HG03558 (cell line): ENCODE measurements around the gene APOBEC3B.
"Not testable (repeated sequence)": the region's sequence is repeated elsewhere in the genome, so short reads cannot be mapped to it uniquely, and the experiment has no call there.

ENCODE experiments used
- ATAC-seq: cut with Tn5 transposase; IDR thresholded peaks from one replicate; pipeline ENCODE4 v1.9.1; 2021; ENCODE audit warnings: moderate number of reproducible peaks; ENCODE audit not compliant: unreplicated experiment; ENCODE audit errors: extremely low read depth

The APOBEC3B gene

DNA sequence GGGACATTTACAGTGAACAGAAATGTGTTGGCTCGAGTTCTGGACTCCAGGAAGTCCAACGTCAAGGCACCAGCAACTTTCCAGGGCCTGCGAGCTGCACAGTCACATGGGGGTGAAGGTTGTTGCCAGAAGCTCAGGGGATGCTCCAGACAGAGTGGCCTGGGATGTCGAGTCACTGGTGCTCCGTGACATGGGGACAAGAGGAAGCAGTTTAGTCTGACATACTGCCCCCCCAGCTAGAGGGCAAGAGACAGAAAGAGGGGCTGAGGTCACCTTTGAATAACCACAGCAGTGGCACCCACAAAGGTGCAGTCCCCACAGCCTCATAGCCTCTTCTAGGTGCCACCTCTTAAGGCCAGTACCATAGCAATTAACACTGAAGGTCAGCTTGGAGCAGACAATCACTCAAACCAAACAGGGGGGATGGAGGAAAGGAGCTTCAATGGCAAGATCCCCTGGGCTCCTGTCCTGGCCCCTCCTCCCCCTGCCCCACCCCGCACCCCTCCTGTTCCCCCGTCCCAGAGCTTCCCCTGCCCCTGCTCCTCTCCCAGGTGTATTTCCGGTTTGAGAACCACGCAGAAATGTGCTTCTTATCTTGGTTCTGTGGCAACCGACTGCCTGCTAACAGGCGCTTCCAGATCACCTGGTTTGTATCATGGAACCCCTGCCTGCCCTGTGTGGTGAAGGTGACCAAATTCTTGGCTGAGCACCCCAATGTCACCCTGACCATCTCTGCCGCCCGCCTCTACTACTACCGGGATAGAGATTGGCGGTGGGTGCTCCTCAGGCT, 42.6 kb downstream of the APOBEC3B start:
- no peak for ATAC-seq

DNA sequence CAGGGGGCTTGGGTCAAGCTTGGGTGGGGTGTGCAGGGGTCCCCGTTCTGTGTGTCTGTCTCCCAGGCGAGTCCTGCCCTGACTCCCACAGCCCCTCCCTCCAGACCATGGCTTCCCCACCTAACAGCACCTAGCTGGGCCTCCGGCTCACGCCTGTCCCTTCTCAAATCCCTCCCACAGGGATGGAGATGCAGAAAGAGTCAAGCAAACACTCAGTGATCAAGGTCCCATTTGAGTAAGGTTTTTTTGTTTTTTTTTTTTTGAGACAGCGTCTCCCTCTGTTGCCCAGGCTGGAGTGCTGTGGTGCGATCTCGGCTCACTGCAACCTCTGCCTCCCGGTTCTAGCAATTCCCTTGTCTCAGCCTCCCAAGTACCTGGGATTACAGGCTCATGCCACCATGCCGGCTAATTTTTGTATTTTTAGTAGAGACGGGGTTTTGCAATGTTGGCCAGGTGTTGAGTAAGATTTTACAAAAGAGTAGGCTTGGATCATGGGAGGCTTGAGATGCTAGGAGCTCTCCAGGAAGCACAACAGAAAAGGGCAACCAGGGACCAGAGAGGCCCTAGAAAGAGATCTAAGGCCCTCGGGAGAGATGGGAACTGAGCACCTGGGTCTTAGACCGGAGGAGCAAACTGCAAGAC, 44.5 kb downstream of the APOBEC3B start:
- no peak for ATAC-seq

DNA sequence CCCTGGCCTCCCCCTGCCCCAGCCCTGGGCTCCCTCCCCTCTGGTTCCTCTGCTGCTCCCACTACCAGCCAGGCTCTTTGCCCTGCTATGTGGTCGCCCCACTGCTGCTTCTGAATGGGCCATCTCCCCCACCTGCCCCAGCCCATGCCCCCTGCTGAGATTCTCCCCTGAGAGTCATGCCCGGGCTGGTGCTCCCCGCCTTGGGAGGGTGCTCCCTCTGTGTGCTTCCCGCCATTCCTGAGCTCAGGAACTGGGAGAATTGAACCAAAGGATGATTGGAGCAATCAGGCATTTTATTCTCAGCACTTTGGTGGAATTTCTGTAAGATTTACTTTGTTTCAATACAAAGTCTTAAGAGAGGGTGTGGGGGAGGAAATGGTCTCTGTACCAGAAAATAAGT, 45.6 kb downstream of the APOBEC3B start:
- no peak for ATAC-seq

DNA sequence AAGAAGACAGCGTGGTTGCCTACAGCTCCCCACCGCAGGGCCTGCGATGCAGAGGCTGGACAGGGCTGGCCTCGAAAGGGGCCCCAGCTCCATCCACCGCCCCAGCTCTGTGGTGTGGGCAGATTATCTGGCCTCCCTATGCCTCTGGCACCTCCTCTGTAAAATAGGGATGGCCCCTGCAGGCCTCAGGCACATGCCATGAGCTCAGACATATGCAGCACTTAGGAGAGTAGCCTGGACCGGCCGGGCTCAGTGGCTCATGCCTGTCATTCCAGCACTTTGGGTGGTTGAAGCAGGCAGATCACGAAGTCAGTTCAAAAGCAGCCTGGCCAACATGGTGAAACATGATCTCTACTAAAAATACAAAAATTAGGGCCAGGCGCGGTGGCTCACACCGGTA, 46.1 kb downstream of the APOBEC3B start:
- no peak for ATAC-seq

DNA sequence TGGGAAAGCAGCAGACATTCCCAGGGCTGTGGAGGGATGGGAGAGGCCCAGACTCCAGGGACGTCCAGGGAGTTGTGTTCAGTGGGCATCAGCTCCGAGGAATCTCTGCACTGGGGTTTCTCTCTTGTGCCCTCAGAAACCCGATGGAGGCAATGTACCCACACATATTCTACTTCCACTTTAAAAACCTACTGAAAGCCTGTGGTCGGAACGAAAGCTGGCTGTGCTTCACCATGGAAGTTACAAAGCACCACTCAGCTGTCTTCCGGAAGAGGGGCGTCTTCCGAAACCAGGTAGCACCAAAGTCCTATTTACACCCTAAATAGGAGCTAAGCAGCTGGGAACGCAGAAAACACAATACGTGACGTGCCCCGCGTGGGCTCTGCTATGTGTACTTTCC, 47.1 kb downstream of the APOBEC3B start:
- no peak for ATAC-seq

DNA sequence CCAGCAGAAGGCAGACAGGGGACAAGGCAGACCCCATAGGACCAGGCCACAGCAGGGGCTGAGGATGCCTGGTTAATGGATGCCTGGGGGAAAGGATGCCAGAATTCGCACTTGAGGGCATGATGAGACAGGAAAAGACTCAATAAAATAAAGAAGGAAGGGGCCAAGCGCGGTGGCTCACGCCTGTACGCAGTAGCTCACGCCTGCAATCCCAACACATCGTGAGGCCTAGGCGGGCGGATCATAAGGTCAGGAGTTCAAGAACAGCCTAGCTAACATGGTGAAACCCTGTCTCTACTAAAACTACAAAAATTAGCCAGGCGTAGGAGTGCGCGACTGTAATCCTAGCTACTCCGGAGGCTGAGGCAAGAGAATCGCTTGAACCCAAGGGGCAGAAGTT, 48.6 kb downstream of the APOBEC3B start:
- no peak for ATAC-seq

DNA sequence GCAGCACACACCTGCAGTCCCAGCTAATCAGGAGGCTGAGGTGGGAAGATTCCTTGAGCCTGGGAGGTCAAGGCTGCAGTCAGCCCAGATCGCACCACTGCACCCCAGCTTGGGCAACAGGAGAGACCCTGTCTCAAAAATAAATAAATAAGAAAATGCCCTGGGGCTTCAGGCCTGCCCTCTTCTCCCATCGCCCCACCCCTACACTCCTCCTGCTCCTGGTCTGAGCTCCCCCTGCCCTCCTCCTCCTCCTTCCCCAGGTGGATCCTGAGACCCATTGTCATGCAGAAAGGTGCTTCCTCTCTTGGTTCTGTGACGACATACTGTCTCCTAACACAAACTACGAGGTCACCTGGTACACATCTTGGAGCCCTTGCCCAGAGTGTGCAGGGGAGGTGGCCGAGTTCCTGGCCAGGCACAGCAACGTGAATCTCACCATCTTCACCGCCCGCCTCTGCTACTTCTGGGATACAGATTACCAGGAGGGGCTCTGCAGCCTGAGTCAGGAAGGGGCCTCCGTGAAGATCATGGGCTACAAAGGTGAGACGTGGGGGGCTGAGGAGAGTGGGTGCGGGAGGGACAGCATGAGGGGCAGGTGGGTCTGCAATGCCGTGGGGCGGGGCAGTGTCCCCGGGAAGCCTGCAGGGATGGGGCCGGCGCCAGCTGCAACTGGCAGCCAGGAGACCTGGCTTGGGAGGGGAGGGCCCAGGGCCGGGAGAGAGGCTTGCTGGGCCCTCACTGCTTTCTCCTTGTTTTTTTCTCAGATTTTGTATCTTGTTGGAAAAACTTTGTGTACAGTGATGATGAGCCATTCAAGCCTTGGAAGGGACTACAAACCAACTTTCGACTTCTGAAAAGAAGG, 49.5 kb downstream of the APOBEC3B start:
- not testable (repeated sequence) for ATAC-seq

DNA sequence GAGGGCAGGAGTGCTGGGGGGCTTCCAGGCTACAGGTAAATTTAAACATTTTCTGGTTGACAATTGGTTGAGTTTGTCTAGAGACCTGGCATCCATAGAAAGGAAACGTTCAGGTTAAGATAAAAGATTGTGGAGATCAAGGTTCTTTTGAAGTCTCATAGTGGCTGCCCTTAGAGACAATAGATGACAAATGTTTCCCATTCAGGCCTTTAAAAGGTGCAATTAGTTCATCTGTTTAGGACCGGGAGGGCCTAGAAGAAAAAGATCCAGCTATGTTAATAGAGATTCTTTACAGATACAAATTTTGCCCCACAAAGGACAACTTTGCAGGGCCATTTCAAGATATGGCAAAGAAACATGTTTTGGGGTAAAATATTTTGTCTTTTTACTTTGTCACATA, 54.9 kb downstream of the APOBEC3B start:
- ATAC-seq, result not testable (repeated sequence)

DNA sequence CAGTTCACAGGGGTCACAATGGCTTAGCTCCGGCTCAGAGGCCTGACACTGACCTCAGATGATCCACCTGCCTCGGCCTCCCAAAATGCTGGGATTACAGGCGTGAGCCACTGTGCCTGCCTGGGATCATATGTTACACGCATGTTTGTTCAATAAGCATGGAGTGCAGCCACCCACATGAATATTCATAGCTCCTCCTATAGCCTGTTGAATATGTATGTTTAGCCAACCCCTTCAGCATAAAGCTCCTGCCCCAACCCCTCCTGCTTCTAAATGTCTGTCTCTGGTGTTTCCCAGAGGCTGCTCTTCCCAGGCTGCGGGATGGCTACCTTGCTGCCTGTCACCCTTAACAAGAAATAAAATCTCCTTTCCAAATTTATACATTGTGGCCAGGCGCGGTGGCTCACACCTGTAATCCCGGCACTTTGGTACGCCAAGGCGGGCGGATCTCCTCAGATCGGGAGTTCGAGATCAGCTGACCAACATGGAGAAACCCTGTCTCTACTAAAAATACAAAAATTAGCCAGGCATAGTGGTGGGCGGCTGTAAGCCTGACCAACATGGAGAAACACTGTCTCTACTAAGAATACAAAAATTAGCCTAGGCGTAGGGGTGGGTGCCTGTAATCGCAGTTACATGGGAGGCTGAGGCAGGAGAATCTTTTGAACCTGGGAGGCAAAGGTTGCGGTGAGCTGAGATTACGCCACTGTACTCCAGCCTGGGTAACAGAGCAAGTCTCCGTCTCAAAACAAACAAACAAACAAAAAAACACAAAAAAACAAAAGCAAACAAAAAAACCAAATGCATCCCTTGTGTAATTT, 57.4 kb downstream of the APOBEC3B start:
- ATAC-seq, result no peak

DNA sequence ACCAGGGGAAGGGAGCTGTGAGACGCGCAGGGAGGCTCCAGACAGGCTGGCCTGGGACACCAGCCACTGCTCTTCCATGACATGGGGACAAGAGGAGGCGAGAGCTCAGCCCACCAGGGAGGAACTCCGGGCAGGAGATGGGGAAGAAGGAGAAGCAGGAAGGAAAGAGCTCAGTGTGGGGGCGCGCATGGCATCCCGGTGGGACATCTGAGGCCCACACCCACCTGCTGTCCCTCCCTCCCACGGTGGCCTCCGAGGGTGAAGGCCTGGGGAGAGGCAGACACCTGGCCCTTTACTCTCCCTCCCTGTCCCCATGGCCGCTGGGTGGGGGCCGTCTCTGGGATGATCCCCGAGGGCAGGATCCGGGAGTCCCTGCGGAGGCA, 58.0 kb downstream of the APOBEC3B start:
- not testable (repeated sequence) for ATAC-seq

DNA sequence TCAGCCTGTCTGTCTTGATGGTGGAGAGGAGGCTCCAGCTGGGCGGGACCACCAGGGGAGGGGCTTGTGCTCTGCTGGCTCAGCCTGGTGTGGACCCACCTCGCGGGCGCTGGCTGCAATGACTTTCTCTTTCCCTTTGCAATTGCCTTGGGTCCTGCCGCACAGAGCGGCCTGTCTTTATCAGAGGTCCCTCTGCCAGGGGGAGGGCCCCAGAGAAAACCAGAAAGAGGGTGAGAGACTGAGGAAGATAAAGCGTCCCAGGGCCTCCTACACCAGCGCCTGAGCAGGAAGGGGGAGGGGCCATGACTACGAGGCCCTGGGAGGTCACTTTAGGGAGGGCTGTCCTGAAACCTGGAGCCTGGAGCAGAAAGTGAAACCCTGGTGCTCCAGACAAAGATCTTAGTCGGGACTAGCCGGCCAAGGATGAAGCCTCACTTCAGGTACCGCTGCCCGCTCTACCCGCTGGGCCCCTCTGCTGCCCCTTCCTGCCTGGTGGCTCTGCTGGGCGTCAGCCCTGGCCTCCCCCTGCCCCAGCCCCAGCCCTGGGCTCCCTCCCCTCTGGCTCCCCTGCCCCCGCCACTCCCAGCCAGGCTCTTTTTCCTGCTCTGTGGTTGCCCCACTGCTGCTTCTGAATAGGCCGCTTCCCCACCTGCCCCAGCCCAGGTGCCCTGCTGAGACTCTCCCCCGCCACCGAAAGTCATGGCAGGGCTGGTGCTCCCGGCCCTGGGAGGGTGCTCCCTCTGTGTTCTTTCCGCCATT, 58.6 kb downstream of the APOBEC3B start, which contains the start of gene APOBEC3F:
APOBEC3F (plus strand) TSS at position 327 of the 759 bp plus-strand sequence; CDS start at position 424, 97 bp downstream.
- ATAC-seq, result peak; percentile 88

DNA sequence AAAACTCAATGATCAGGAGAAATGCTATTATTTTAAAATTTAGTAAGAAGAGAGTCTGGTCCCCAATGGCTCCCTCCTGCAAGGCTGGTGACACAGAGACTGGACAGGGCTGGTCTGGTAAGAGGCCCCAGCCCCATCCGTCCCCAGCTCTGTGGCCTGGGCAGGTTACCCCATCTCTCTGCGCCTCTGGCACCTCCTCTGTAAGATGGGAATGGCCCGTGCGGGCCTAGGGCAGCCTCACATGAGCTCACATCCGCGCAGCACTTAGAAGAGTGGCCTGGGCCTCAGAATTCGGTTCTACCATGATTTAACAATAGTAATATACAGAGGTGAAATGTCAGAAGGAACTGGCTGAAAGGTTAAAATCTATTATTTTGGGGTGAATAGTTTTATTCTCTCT, 59.8 kb downstream of the APOBEC3B start:
- no peak for ATAC-seq
